Sigmoid colon (tissue), 4 donors: ENCODE measurements around the gene TDG.

Source experiments
- CTCF ChIP-seq, 4 experiments: fragments of 450-650 bp in 3 of 4; fragments of 200-600 bp in 1 of 4; IDR thresholded peaks; one replicate each; pipeline ENCODE4 v1.5.1; 2016 to 2019; ENCODE audit warnings: antibody characterized with exemption in 4 of 4, mild to moderate bottlenecking in 3 of 4, moderate library complexity in 2 of 4
- EP300 ChIP-seq, 4 donors: sonication (generic); formaldehyde crosslinking; IDR thresholded peaks; one replicate each; pipeline ENCODE4 v1.6.1; 2017; ENCODE audit warnings: antibody characterized with exemption in 4 of 4
- POLR2A ChIP-seq, 2 donors: fragments of 450-650 bp; IDR thresholded peaks; one replicate each; pipeline ENCODE4 v1.6.1; 2016; ENCODE audit warnings: antibody characterized with exemption in 2 of 2, mild to moderate bottlenecking in 2 of 2, moderate library complexity in 2 of 2
- POLR2AphosphoS5 ChIP-seq, 4 donors: sonication (generic); formaldehyde crosslinking; IDR thresholded peaks; one replicate each; pipeline ENCODE4 v1.6.1; 2017; ENCODE audit warnings: antibody characterized with exemption in 4 of 4

- TF ChIP-seq CTCF (IDR thresholded peaks at IDR 0.05) (no peak), EP300 (IDR thresholded peaks at IDR 0.05) (no peak), POLR2A (IDR thresholded peaks at IDR 0.05) (no peak), POLR2AphosphoS5 (IDR thresholded peaks at IDR 0.05) (no peak)
These were observed 37.0 kb downstream of the TDG start for GRCh38 chr12:104002686-104003085.
